GM21528 (cell line): ENCODE data around the gene PLEKHA5.
"Not testable (repeated sequence)": the region's sequence is repeated elsewhere in the genome, so short reads cannot be mapped to it uniquely, and the experiment has no call there.

Source experiments
- ATAC-seq: cut with Tn5 transposase; IDR thresholded peaks from one replicate; pipeline ENCODE4 v1.9.1; 2021; ENCODE audit warnings: mild to moderate bottlenecking, moderate library complexity; ENCODE audit not compliant: unreplicated experiment, low FRiP score

Gene PLEKHA5

GRCh38 chr12:19227190-19227879, 97.8 kb downstream of the PLEKHA5 start:
- no peak for ATAC-seq

DNA sequence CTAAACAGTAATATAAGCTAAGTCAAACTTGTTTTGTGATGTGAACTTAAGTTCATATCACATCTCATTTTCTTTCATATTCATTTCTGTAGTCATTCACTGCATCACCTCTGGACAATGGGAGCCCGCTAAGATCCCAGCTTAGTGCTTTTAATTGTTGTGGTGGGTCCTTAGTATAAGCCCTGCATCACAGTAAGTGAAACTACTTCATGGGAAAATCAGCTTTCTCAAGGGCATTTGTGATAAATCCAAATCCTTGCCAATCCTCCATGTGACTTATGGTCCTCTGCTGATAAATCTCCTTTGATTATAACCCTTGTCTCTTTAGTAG, 98.3 kb downstream of the PLEKHA5 start:
- no peak for ATAC-seq

DNA sequence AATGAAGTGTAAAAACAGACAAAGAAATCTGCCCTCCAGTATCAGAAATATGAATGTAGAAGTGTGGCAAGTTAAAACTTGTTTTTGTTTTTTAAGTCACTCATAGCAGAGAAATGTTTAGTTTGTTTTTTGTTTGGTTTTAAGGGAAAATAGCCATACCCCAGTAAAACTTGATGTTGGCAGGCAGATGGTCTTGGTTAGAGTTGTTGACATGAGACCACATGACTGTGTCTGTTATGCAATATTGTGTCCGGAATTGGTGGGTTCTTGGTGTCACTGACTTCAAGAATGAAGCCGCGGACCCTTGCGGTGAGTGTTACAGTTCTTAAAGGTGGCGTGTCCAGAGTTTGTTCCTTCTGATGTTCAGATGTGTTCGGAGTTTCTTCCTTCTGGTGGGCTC, 99.5 kb downstream of the PLEKHA5 start:
- ATAC-seq = not testable (repeated sequence)

DNA sequence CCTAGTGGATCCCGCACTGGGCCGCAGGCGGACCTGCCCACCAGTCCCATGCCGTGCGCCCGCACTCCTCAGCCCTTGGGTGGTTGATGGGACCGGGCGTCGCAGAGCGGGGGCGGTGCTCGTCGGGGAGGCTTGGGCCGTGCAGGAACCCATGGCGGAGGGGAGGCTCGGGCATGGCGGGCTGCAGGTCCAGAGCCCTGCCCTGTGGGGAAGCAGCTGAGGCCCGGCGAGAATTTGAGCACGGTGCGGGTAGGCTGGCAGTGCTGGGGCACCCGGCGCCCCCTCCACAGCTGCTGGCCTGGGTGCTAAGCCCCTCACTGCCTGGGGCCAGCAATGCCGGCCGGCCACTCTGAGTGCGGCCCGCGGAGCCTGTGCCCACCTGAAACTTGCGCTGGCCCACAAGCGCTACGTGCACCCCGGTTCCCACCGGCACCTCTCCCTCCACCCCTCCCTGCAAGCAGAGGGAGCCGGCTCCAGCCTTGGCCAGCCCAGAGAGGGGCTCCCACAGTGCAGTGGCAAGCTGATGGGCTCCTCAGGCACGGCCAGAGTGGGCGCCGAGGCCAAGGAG, 100.8 kb downstream of the PLEKHA5 start:
- no peak for ATAC-seq

DNA sequence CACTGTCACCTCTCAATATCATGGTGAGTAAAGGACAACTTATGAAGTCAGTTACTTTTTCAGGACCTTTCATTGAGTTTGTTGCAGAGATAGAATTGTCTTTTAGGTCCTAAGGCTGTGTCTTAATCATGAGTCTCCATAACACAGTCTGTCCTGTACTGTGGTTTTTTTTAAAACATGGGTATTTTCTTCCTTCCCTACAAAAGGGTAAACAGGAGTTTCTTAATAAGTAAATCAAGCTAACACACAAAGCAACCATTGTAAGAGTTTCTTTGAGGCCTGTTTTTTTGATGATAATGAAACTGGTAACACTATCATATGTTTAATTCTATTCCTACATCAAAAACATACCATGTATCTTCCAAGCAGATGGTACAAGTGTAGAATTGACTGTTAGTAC, 101.4 kb downstream of the PLEKHA5 start:
- no peak for ATAC-seq

DNA sequence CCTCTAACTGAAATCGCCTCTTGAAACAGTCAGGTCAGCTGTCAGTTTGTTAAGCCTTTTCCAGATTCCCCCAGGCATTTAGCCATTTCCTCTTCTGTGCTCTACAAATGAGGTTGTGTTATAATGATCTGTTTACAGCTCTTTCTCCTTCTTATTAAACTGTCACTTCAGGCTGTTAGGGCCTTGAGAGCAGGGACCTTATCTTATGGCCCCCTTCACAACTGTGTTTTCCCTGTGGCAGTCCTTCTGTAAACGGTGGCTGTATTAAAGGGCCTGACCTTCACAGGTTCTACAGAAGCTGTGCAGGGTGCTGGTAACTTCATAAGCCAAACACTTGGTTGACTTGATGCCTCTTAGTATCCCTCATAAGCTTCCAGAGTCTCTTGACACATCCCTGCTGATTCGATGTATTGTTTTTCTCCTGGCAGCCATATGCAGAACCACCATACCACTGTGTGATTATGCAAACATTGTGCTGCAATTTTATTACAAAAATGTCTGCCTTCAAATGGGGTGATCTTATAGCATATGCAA, 104.7 kb downstream of the PLEKHA5 start:
- no peak for ATAC-seq

GRCh38 chr12:19234981-19235871, 105.7 kb downstream of the PLEKHA5 start:
- no peak for ATAC-seq

GRCh38 chr12:19236656-19237055, 107.1 kb downstream of the PLEKHA5 start:
- ATAC-seq = no peak

- ATAC-seq = no peak
These were observed 109.0 kb downstream of the PLEKHA5 start for GRCh38 chr12:19238540-19238939.

GRCh38 chr12:19239102-19239501, 109.6 kb downstream of the PLEKHA5 start:
- no peak for ATAC-seq

GRCh38 chr12:19239616-19240234, 110.2 kb downstream of the PLEKHA5 start:
- ATAC-seq = no peak

DNA sequence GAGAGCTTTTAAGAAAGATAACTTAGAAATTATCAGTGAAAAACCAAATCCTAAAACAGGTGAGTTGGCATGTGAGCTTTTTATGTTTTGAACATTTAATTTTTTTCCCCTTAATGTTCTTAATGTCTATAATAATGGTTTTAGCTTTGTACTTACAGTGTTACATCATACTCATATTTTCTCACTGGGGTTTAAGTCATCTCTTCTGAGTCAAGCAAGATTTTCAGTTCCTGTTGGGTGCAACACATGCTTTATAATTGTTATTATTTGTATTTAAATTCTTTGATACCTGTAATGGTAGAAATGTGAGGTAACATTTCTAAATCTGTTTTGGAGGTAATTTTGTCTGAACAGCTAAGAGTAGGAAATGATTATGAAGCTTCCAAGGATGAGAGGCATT, 113.0 kb downstream of the PLEKHA5 start:
- ATAC-seq = no peak

DNA sequence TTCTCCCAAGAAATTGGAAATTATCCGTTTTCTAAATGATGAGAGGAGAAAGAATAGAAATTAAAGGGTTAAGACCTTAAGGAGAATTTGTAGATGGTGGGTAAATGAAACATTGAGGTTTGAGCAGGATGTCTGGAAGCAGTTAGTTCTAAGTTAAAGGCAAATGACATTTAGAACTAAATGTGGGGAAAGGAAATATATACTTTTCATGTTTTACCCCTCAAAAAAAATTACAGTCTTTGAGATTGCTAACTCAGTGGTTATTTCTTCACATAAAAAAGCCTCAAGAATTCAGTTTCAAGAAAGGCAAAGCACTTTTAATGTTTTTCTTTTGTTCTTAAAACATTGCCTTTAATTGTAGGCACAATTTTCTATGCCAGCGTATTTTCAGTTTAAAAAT, 114.0 kb downstream of the PLEKHA5 start:
- ATAC-seq = no peak

DNA sequence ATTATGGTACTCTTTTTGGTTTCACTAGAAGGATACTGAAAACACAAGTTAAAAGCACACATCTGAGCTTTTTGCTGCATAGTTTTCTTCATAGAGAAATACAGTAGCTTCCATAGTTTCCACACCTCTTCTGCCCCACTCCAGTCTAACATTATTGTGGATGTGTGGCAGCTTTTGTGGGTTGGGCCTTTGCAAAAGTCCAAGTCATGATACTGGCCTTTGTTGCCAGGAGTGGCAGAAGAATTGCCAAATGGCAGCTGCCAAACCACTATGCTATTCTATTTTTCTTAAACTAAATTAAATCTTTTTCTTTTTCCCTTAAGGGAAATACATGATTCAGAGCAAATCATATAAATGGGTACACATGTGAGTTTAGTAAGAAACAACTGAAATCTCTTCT, 114.8 kb downstream of the PLEKHA5 start:
- ATAC-seq = no peak

- ATAC-seq = no peak
These were observed 115.6 kb downstream of the PLEKHA5 start for GRCh38 chr12:19245106-19245505.

- ATAC-seq = no peak
These were observed 116.1 kb downstream of the PLEKHA5 start for GRCh38 chr12:19245666-19246065.

- ATAC-seq = no peak
These were observed 117.4 kb downstream of the PLEKHA5 start for GRCh38 chr12:19246933-19247332.

- ATAC-seq = no peak
These were observed 119.5 kb downstream of the PLEKHA5 start for GRCh38 chr12:19248929-19249602.

GRCh38 chr12:19251481-19252132, 122.1 kb downstream of the PLEKHA5 start:
- no peak for ATAC-seq

DNA sequence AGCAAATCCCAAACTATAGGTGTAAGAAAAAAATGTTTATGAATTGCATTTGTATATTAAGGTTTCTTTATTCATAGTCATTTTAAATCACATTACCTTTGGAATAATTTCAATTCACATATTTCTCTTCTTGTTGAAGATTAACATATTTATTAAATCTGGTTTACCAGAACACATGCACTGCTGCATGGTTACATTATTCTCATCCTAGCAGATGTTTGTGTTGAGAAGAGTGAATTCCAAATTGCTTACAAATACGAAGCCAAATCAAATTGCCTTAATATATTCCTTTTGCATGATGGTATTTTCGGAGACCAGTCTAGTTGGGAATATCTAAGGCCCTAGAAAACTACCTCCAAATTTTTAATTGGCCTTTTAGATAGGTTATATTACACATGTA, 130.6 kb downstream of the PLEKHA5 start:
- ATAC-seq = no peak
